ENCODE data around the gene BPIFA3. TPM values are rescaled to one million over a fixed set of nuclear protein-coding genes. Genes with fewer than 3 reads are reported as not detected.

BPIFA3 gene
- total RNA-seq, 5 donors from 2014 or later (not counting 1 experiment from before 2014, with no cell fraction given), result not detected

DNA sequence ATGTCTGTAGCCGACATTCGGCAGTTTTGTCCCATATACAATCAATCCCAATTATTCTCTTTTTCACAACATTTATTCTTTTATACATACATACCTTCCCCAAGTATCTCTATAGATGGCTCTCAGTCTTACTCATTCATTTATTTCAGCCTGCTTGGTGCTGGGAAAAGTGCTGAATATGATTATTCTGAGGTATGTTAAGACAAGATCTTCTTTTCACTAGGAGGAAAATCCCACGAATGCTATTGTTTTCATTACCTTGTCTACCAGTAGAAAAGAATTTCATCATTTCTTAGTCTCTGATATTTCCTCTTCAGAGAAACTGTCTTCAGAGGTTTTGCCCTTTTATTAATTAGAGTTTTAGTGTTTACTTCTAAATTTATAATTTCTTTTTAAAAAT is 13.7 kb upstream of the BPIFA3 start:
- H3K4me1 Mint-ChIP-seq, result no peaks in the 10 kb centered on the region
- no peak for ATAC-seq (replicated peaks in 1 of 4)
- H3K27me3 ChIP-seq (replicated peaks in 1 of 2; ENCODE audit: control insufficient read depth in 2 of 2, extremely low read depth in 1 of 2, insufficient read depth in 2 of 2, low read length in 1 of 2), result peaks cover 0 to 18% of the 10 kb centered on the region in 2 experiments
- ChIA-PET CTCF (no interaction called here), POLR2A (no interaction called here)
- no peaks in the 10 kb centered on the region for H3K9me3 Mint-ChIP-seq
- no peaks in the 10 kb centered on the region for H3K36me3 ChIP-seq (ENCODE audit: control insufficient read depth in 2 of 2, extremely low read depth in 1 of 2, insufficient read depth in 1 of 2, low read length in 1 of 2)
- H3K4me1 ChIP-seq (ENCODE audit: control insufficient read depth in 1 of 2, extremely low read depth in 1 of 2, insufficient read depth in 2 of 2, low read length in 2 of 2), result no peaks in the 10 kb centered on the region
- no peak overlapping the region for H3K4me3 ChIP-seq (ENCODE audit: control insufficient read depth in 1 of 2, extremely low read depth in 1 of 2, low read length in 1 of 2)
- H3K27ac ChIP-seq (ENCODE audit: low read length), result no peak overlapping the region
- no peaks in the 10 kb centered on the region for H3K9me3 ChIP-seq
- no CpG with 5 or more reads among the region's 3 CpGs for WGBS (ENCODE audit: insufficient coverage)
- no peaks in the 10 kb centered on the region for H3K36me3 Mint-ChIP-seq
- no peak for DNase-seq
- no peak overlapping the region for H3K4me3 Mint-ChIP-seq
- peaks cover 33 to 44% of the 10 kb centered on the region in 2 donors for H3K27me3 Mint-ChIP-seq
- H3K27ac Mint-ChIP-seq, result no peak overlapping the region

GRCh38 chr20:33209789-33210188 is 7.4 kb upstream of the BPIFA3 start:
- Histone ChIP-seq H3K27ac (ENCODE audit: low read length) (no peak overlapping the region), H3K27me3 (replicated peaks in 1 of 2; ENCODE audit: control insufficient read depth in 2 of 2, extremely low read depth in 1 of 2, insufficient read depth in 2 of 2, low read length in 1 of 2) (peaks cover 0 to 32% of the 10 kb centered on the region in 2 experiments), H3K36me3 (ENCODE audit: control insufficient read depth in 2 of 2, extremely low read depth in 1 of 2, insufficient read depth in 1 of 2, low read length in 1 of 2) (no peaks in the 10 kb centered on the region), H3K4me1 (ENCODE audit: control insufficient read depth in 1 of 2, extremely low read depth in 1 of 2, insufficient read depth in 2 of 2, low read length in 2 of 2) (no peaks in the 10 kb centered on the region), H3K9me3 (no peaks in the 10 kb centered on the region), H3K4me3 (ENCODE audit: control insufficient read depth in 1 of 2, extremely low read depth in 1 of 2, low read length in 1 of 2) (no peak overlapping the region)
- Mint-ChIP-seq H3K36me3 (no peaks in the 10 kb centered on the region), H3K27me3 (peaks cover 46 to 52% of the 10 kb centered on the region in 2 donors), H3K4me3 (no peak overlapping the region), H3K27ac (no peak overlapping the region), H3K9me3 (peaks cover 0 to 3% (median 0%) of the 10 kb centered on the region in 3 donors), H3K4me1 (peaks cover 0 to 5% (median 0%) of the 10 kb centered on the region in 3 donors)
- peak in 21 of 35 experiments; percentile 3 to 50 (median 13) for DNase-seq
- CTCF ChIA-PET, result interaction anchor here in 1 of 2 donors (0.6 kb wide), 1 partner anchor 18 kb away, joined by 6 read pairs; no protein-coding TSS in a partner anchor
- no peak for ATAC-seq (replicated peaks in 1 of 4)
- POLR2A ChIA-PET, result no interaction called here
- 3% methylated on average over 5 of the region's 13 CpGs for WGBS (ENCODE audit: insufficient coverage)

GRCh38 chr20:33210371-33210770 is 6.8 kb upstream of the BPIFA3 start:
- ATAC-seq (replicated peaks in 1 of 4) (no peak), DNase-seq (no peak)
- Mint-ChIP-seq H3K27ac (no peak overlapping the region), H3K9me3 (peaks cover 0 to 3% (median 0%) of the 10 kb centered on the region in 3 donors), H3K27me3 (peaks cover 48 to 52% of the 10 kb centered on the region in 2 donors), H3K36me3 (no peaks in the 10 kb centered on the region), H3K4me1 (peaks cover 0 to 5% (median 0%) of the 10 kb centered on the region in 3 donors), H3K4me3 (no peak overlapping the region)
- ChIA-PET CTCF (no interaction called here), POLR2A (no interaction called here)
- H3K4me3 ChIP-seq (ENCODE audit: control insufficient read depth in 1 of 2, extremely low read depth in 1 of 2, low read length in 1 of 2), result no peak overlapping the region
- H3K4me1 ChIP-seq (ENCODE audit: control insufficient read depth in 1 of 2, extremely low read depth in 1 of 2, insufficient read depth in 2 of 2, low read length in 2 of 2), result no peaks in the 10 kb centered on the region
- peaks cover 0 to 34% of the 10 kb centered on the region in 2 experiments for H3K27me3 ChIP-seq (replicated peaks in 1 of 2; ENCODE audit: control insufficient read depth in 2 of 2, extremely low read depth in 1 of 2, insufficient read depth in 2 of 2, low read length in 1 of 2)
- H3K27ac ChIP-seq (ENCODE audit: low read length), result no peak overlapping the region
- H3K36me3 ChIP-seq (ENCODE audit: control insufficient read depth in 2 of 2, extremely low read depth in 1 of 2, insufficient read depth in 1 of 2, low read length in 1 of 2), result no peaks in the 10 kb centered on the region
- H3K9me3 ChIP-seq, result no peaks in the 10 kb centered on the region
- no CpG with 5 or more reads among the region's 1 CpG for WGBS (ENCODE audit: insufficient coverage)

GRCh38 chr20:33211817-33212424 is 5.2 kb upstream of the BPIFA3 start:
- Histone ChIP-seq H3K4me3 (ENCODE audit: control insufficient read depth in 1 of 2, extremely low read depth in 1 of 2, low read length in 1 of 2) (no peak overlapping the region), H3K4me1 (ENCODE audit: control insufficient read depth in 1 of 2, extremely low read depth in 1 of 2, insufficient read depth in 2 of 2, low read length in 2 of 2) (no peaks in the 10 kb centered on the region), H3K9me3 (no peaks in the 10 kb centered on the region), H3K36me3 (ENCODE audit: control insufficient read depth in 2 of 2, extremely low read depth in 1 of 2, insufficient read depth in 1 of 2, low read length in 1 of 2) (no peaks in the 10 kb centered on the region), H3K27me3 (replicated peaks in 1 of 2; ENCODE audit: control insufficient read depth in 2 of 2, extremely low read depth in 1 of 2, insufficient read depth in 2 of 2, low read length in 1 of 2) (peaks cover 0 to 41% of the 10 kb centered on the region in 2 experiments), H3K27ac (ENCODE audit: low read length) (no peak overlapping the region)
- 20% methylated on average over 1 of the region's 5 CpGs for WGBS (ENCODE audit: insufficient coverage)
- Mint-ChIP-seq H3K27ac (no peak overlapping the region), H3K27me3 (peaks cover 50 to 56% of the 10 kb centered on the region in 2 donors), H3K36me3 (no peaks in the 10 kb centered on the region), H3K4me3 (no peak overlapping the region), H3K9me3 (peaks cover 0 to 3% (median 0%) of the 10 kb centered on the region in 3 donors), H3K4me1 (peaks cover 0 to 5% (median 0%) of the 10 kb centered on the region in 3 donors)
- DNase-seq, result peak in 18 of 35 experiments; percentile 2 to 46 (median 14)
- CTCF ChIA-PET, result interaction anchor here in 1 of 2 donors (0.6 kb wide), 2 partner anchors 17 to 62 kb away, joined by 3 read pairs; no protein-coding TSS in a partner anchor
- POLR2A ChIA-PET, result no interaction called here
- ATAC-seq (replicated peaks in 1 of 4), result peak in 1 of 4 experiments; percentile 27

DNA sequence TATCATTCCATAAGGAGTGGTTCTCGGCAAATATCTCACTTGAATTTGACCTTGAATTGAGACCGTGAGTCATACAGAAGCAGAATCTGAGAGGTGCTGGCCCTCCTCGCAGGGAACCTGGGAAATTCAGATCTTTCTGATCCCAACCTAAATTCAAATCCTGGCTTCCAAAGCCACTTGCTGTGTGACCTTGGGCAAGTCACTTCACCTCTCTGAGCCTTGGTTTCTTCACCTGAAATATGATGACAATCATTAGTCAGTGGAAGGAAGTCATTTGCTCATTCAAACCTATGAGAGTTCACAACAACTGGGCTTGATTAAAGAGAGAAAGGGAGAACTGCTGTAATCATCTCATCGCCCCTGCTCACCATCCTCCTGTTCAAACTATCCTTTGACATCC is 7.2 kb downstream of the BPIFA3 start:
- Histone ChIP-seq H3K27ac (ENCODE audit: low read length) (no peak overlapping the region), H3K4me1 (ENCODE audit: control insufficient read depth in 1 of 2, extremely low read depth in 1 of 2, insufficient read depth in 2 of 2, low read length in 2 of 2) (no peaks in the 10 kb centered on the region), H3K9me3 (no peaks in the 10 kb centered on the region), H3K36me3 (ENCODE audit: control insufficient read depth in 2 of 2, extremely low read depth in 1 of 2, insufficient read depth in 1 of 2, low read length in 1 of 2) (no peaks in the 10 kb centered on the region), H3K27me3 (replicated peaks in 1 of 2; ENCODE audit: control insufficient read depth in 2 of 2, extremely low read depth in 1 of 2, insufficient read depth in 2 of 2, low read length in 1 of 2) (peaks cover 2 to 25% of the 10 kb centered on the region in 2 experiments), H3K4me3 (ENCODE audit: control insufficient read depth in 1 of 2, extremely low read depth in 1 of 2, low read length in 1 of 2) (no peak overlapping the region)
- no peak for ATAC-seq (replicated peaks in 1 of 4)
- no peak overlapping the region for H3K4me3 Mint-ChIP-seq
- no peak for DNase-seq
- WGBS (ENCODE audit: insufficient coverage), result 92% methylated on average over 2 of the region's 4 CpGs
- no peak overlapping the region for H3K27ac Mint-ChIP-seq
- ChIA-PET CTCF (no interaction called here), POLR2A (no interaction called here)
- H3K4me1 Mint-ChIP-seq, result no peaks in the 10 kb centered on the region
- H3K9me3 Mint-ChIP-seq, result peaks cover 0 to 3% (median 0%) of the 10 kb centered on the region in 3 donors
- no peaks in the 10 kb centered on the region for H3K36me3 Mint-ChIP-seq
- peaks cover 15 to 51% of the 10 kb centered on the region in 2 donors for H3K27me3 Mint-ChIP-seq

DNA sequence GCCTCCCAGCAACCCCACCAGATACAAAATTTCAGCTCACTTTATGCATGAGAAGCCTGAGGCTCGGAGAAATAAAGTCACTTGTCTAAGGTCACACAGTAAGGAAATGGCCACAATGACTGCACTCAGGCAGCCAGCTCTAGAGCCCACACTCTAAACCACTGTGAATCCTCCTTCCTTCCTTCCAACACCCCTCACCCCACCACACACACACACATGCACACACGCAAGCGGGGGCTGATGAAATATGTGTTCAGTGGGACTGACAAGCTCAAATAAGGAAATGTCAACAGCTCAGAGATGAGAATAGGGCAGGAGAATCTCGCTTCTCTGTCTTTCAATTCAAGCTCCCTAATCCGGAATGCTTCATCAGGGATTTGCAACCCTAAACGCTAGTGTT is 12.7 kb downstream of the BPIFA3 start:
- CTCF ChIA-PET, result interaction anchor here in 1 of 2 donors (0.7 kb wide), 1 partner anchor 890 kb away, joined by 5 read pairs; no protein-coding TSS in a partner anchor
- Mint-ChIP-seq H3K36me3 (no peaks in the 10 kb centered on the region), H3K9me3 (peaks cover 0 to 3% (median 0%) of the 10 kb centered on the region in 3 donors), H3K27ac (no peak overlapping the region), H3K4me1 (peaks cover 5 to 13% (median 10%) of the 10 kb centered on the region in 3 donors), H3K27me3 (peaks cover 14 to 30% of the 10 kb centered on the region in 2 donors), H3K4me3 (no peak overlapping the region)
- ATAC-seq (replicated peaks in 1 of 4) (no peak), DNase-seq (no peak)
- Histone ChIP-seq H3K4me3 (ENCODE audit: control insufficient read depth in 1 of 2, extremely low read depth in 1 of 2, low read length in 1 of 2) (no peak overlapping the region), H3K27me3 (replicated peaks in 1 of 2; ENCODE audit: control insufficient read depth in 2 of 2, extremely low read depth in 1 of 2, insufficient read depth in 2 of 2, low read length in 1 of 2) (peaks cover 2 to 38% of the 10 kb centered on the region in 2 experiments), H3K27ac (ENCODE audit: low read length) (no peak overlapping the region), H3K36me3 (ENCODE audit: control insufficient read depth in 2 of 2, extremely low read depth in 1 of 2, insufficient read depth in 1 of 2, low read length in 1 of 2) (no peaks in the 10 kb centered on the region), H3K4me1 (ENCODE audit: control insufficient read depth in 1 of 2, extremely low read depth in 1 of 2, insufficient read depth in 2 of 2, low read length in 2 of 2) (no peaks in the 10 kb centered on the region), H3K9me3 (no peaks in the 10 kb centered on the region)
- POLR2A ChIA-PET, result interaction anchor here in 1 of 2 donors (0.6 kb wide), 1 partner anchor 11 kb away, joined by 3 read pairs; no protein-coding TSS in a partner anchor
- 55% methylated on average over 3 of the region's 6 CpGs for WGBS (ENCODE audit: insufficient coverage)

Measured in T-cell (primary cell).